ENCODE measurements around the gene C6orf47. TPM values are rescaled to one million over a fixed set of nuclear protein-coding genes. Genes with fewer than 3 reads are reported as not detected.

Gene C6orf47
- total and polyA plus RNA-seq, 4 donors = 18.9 to 26.8 (median 24.0) TPM

DNA sequence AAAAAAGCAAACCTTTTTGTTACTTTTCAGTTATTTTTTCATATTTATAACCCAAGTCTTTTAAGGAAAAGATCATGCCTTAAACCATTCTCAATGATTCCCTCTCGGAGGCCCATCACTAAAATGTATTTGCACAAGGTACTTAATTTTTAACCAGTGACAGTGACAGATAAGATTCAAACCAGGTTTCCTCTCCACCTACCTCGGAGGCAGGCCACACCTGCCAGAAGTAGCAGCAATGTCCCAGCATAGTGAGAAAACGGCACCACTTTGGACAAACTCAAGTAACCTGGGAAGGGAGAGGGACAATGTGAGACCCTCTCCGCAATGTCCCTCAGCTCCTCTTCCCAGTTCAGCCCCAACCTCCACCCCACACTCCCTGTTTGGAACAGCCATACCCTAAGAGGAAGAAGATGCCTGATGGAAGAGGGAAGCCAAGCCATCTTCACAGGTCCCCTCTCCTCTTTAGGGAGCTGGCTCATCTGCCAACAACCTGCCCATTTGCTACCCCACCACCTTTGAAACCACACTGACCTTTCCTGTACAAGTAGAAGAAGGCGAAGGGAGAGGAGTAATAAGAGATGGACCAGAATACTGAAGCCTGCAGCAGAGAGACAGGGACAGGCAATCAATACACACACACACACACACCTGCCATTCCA, 40.3 kb upstream of the C6orf47 start:
- DNase-seq (no peak), ATAC-seq (ENCODE audit: insufficient read depth, low FRiP score) (no peak)
- H3K9ac ChIP-seq (ENCODE audit: insufficient read depth in 1 of 2, low read length in 2 of 2) = no peak overlapping the region
- H3K27ac ChIP-seq (ENCODE audit: low read depth in 1 of 2, low read length in 1 of 2) = peak overlapping the region in 1 of 2 donors; percentile 63
- 84 to 93% methylated on average over 5 of the region's 5 CpGs for WGBS, 2 donors
- H3K9me3 ChIP-seq (ENCODE audit: control insufficient read depth in 4 of 4, insufficient read depth in 3 of 4, low read length in 3 of 4) = no peaks in the 10 kb centered on the region
- H3K36me3 ChIP-seq (ENCODE audit: control insufficient read depth in 4 of 4, insufficient read depth in 4 of 4, low read length in 4 of 4) = peaks cover 0 to 17% (median 10%) of the 10 kb centered on the region in 4 donors
- no peaks in the 10 kb centered on the region for H3K27me3 ChIP-seq (ENCODE audit: control insufficient read depth in 3 of 3, insufficient read depth in 3 of 3, low read length in 2 of 3)
- H3K4me1 ChIP-seq (ENCODE audit: control insufficient read depth in 5 of 5, insufficient read depth in 5 of 5, low read length in 5 of 5) = peaks cover 7 to 17% (median 11%) of the 10 kb centered on the region in 5 donors
- no peak overlapping the region for H3K4me3 ChIP-seq
- TF ChIP-seq, protein P1, sequence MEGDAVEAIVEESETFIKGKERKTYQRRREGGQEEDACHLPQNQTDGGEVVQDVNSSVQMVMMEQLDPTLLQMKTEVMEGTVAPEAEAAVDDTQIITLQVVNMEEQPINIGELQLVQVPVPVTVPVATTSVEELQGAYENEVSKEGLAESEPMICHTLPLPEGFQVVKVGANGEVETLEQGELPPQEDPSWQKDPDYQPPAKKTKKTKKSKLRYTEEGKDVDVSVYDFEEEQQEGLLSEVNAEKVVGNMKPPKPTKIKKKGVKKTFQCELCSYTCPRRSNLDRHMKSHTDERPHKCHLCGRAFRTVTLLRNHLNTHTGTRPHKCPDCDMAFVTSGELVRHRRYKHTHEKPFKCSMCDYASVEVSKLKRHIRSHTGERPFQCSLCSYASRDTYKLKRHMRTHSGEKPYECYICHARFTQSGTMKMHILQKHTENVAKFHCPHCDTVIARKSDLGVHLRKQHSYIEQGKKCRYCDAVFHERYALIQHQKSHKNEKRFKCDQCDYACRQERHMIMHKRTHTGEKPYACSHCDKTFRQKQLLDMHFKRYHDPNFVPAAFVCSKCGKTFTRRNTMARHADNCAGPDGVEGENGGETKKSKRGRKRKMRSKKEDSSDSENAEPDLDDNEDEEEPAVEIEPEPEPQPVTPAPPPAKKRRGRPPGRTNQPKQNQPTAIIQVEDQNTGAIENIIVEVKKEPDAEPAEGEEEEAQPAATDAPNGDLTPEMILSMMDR (IDR thresholded peaks at IDR 0.05; ENCODE audit: control extremely low read depth, extremely low read depth) = no peak

DNA sequence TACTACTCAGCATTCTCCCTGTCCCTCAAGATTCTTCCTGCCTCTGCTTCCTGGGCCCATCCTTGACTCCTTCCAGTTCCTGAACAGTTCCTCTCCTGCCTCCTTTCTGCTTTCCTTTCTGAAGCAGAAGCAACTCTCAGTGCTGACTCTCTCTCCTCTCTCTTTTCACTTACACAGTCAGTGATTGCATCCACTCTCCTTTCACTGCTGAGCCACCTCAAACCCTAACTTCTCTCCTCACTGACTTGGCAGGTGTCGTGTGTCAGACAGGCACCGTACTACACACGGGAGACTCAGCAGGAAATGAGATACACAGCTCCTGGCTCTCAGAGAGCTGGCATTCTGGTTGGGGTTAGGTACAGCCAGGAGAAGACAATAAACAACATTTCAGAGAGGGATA, 37.0 kb upstream of the C6orf47 start:
- Histone ChIP-seq H3K4me1 (ENCODE audit: control insufficient read depth in 5 of 5, insufficient read depth in 5 of 5, low read length in 5 of 5) (peaks cover 7 to 17% (median 11%) of the 10 kb centered on the region in 5 donors), H3K9me3 (ENCODE audit: control insufficient read depth in 4 of 4, insufficient read depth in 3 of 4, low read length in 3 of 4) (no peaks in the 10 kb centered on the region), H3K9ac (ENCODE audit: insufficient read depth in 1 of 2, low read length in 2 of 2) (peak overlapping the region in 1 of 2 donors; percentile 25), H3K27ac (ENCODE audit: low read depth in 1 of 2, low read length in 1 of 2) (no peak overlapping the region), H3K27me3 (ENCODE audit: control insufficient read depth in 3 of 3, insufficient read depth in 3 of 3, low read length in 2 of 3) (no peaks in the 10 kb centered on the region), H3K4me3 (no peak overlapping the region), H3K36me3 (ENCODE audit: control insufficient read depth in 4 of 4, insufficient read depth in 4 of 4, low read length in 4 of 4) (peaks cover 12 to 36% (median 21%) of the 10 kb centered on the region in 4 donors)
- DNase-seq (no peak), ATAC-seq (ENCODE audit: insufficient read depth, low FRiP score) (no peak)
- TF ChIP-seq, protein P1 (IDR thresholded peaks at IDR 0.05; ENCODE audit: control extremely low read depth, extremely low read depth) = no peak
- 51 to 57% methylated on average over 3 of the region's 3 CpGs for WGBS, 2 donors

DNA sequence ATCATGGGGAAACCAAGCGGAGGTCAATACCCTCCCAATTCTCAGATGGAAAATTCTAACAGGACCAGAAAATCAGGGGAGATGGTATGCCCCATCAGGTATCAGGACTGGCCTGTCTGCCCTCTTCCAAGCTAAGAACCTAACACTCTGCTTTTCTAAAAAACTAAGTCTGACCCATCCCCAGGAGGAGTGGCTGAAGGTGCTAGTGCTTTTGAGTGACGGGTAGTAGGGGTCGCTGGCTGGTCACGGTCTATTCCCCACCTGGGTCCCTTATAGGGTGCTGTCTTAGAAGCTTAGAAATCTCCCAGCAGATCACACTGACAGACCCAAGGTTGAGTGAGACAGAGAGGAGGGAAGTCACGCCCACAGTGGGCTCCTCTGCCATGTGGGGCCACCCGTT, 33.0 kb upstream of the C6orf47 start:
- H3K36me3 ChIP-seq (ENCODE audit: control insufficient read depth in 4 of 4, insufficient read depth in 4 of 4, low read length in 4 of 4) = peaks cover 15 to 60% (median 24%) of the 10 kb centered on the region in 4 donors
- ATAC-seq (ENCODE audit: insufficient read depth, low FRiP score) (no peak), DNase-seq (no peak)
- no peaks in the 10 kb centered on the region for H3K27me3 ChIP-seq (ENCODE audit: control insufficient read depth in 3 of 3, insufficient read depth in 3 of 3, low read length in 2 of 3)
- TF ChIP-seq, protein P1 (IDR thresholded peaks at IDR 0.05; ENCODE audit: control extremely low read depth, extremely low read depth) = no peak
- H3K9ac ChIP-seq (ENCODE audit: insufficient read depth in 1 of 2, low read length in 2 of 2) = no peak overlapping the region
- peaks cover 0 to 11% (median 0%) of the 10 kb centered on the region in 5 donors for H3K4me1 ChIP-seq (ENCODE audit: control insufficient read depth in 5 of 5, insufficient read depth in 5 of 5, low read length in 5 of 5)
- 89 to 95% methylated on average over 6 of the region's 6 CpGs for WGBS, 2 donors
- no peak overlapping the region for H3K4me3 ChIP-seq
- no peaks in the 10 kb centered on the region for H3K9me3 ChIP-seq (ENCODE audit: control insufficient read depth in 4 of 4, insufficient read depth in 3 of 4, low read length in 3 of 4)
- no peak overlapping the region for H3K27ac ChIP-seq (ENCODE audit: low read depth in 1 of 2, low read length in 1 of 2)
